Gastrocnemius medialis (tissue), 4 donors: ENCODE measurements around the gene MTCL3.

Experiments used
- POLR2A ChIP-seq, 2 donors: fragments of 450-650 bp; IDR thresholded peaks; one replicate each; pipeline ENCODE4 v1.6.1; 2017; ENCODE audit warnings: antibody characterized with exemption in 2 of 2, mild to moderate bottlenecking in 2 of 2, moderate library complexity in 2 of 2
- TF ChIP-seq, protein P1 (sequence below), 5 experiments: fragments of 450-650 bp in 3 of 5; fragments of 200-600 bp in 2 of 5; sonication (generic) in 2 of 5; IDR thresholded peaks in 4 of 5; conservative IDR thresholded peaks in 1 of 5; 1 replicate in 4 of 5; 2 replicates in 1 of 5; pipeline ENCODE4 v1.5.1; 2016 to 2019; ENCODE audit warnings: antibody characterized with exemption in 5 of 5, mild to moderate bottlenecking in 3 of 5, moderate library complexity in 3 of 5

DNA sequence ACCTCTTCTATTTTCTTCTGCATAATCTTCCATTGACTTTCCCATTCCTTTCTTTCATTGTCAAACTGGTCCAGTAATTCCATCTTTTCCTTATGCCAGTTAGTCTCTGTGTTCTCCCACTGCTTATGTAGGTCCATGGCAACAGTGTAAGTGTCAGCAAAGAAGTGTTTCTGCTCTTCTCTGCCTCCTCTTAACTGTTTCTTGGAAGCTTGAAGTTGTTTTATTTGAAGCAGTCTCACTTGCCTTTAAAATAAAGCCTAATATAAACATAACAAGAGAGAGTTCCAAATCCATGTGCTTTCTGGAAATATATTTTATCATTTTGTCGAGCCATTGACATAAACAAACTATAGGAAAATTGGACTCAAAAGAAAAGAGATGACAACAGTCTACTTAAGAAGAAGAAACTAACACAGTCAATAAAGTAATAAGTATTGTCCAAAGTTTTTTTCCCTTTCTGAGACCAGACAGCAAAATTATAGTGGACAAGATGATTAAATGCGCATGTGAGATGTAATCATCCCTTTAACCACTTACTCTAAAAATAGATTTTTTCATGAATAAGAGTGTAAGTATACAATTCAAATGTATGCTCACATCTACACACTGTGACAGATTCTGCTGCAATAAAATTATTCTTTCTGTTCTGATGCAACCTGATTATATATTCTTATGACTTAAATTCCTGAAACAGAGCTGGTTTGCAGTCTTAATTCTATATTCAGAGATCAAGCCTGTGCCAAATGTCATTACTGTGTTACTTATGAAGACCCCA lies 65.1 kb downstream of the MTCL3 start:
- TF ChIP-seq, protein P1, sequence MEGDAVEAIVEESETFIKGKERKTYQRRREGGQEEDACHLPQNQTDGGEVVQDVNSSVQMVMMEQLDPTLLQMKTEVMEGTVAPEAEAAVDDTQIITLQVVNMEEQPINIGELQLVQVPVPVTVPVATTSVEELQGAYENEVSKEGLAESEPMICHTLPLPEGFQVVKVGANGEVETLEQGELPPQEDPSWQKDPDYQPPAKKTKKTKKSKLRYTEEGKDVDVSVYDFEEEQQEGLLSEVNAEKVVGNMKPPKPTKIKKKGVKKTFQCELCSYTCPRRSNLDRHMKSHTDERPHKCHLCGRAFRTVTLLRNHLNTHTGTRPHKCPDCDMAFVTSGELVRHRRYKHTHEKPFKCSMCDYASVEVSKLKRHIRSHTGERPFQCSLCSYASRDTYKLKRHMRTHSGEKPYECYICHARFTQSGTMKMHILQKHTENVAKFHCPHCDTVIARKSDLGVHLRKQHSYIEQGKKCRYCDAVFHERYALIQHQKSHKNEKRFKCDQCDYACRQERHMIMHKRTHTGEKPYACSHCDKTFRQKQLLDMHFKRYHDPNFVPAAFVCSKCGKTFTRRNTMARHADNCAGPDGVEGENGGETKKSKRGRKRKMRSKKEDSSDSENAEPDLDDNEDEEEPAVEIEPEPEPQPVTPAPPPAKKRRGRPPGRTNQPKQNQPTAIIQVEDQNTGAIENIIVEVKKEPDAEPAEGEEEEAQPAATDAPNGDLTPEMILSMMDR (IDR thresholded peaks at IDR 0.05 in 4 of 5, conservative IDR thresholded peaks at IDR 0.05 in 1 of 5): no peak
- no peak for TF ChIP-seq POLR2A (IDR thresholded peaks at IDR 0.05)
